Stimulated activated CD4-positive, alpha-beta T cell treated with anti-CD3 and anti-CD28 coated beads, Interleukin-12 subunit alpha, Interleukin-12 subunit beta, amount 100 ng/mL, for 4 hours (primary cell): ENCODE measurements around the gene IRAG1.

ENCODE experiments used
- DNase-seq: peaks from one replicate; pipeline ENCODE4 v3.0.0-alpha.2; 2020

IRAG1 gene

GRCh38 chr11:10645212-10645795 is 48.3 kb downstream of the IRAG1 start:
- no peak for DNase-seq
